HL-60 (cell line): ENCODE measurements around the gene MTHFD2L.

ENCODE experiments used
- CTCF ChIP-seq: IDR thresholded peaks from one replicate; pipeline ENCODE4 v1.5.1; 2011; ENCODE audit warnings: low read length, control low read depth, inconsistent platforms; ENCODE audit not compliant: insufficient read depth
- POLR2AphosphoS5 ChIP-seq: IDR thresholded peaks from 2 replicates; pipeline ENCODE4 v1.6.1; 2012; ENCODE audit warnings: low read depth
- REST ChIP-seq: IDR thresholded peaks from 2 replicates; pipeline ENCODE4 v1.6.1; 2012; ENCODE audit warnings: low read depth; ENCODE audit not compliant: insufficient replicate concordance
- SPI1 ChIP-seq: IDR thresholded peaks from 2 replicates; pipeline ENCODE4 v1.6.1; 2012; ENCODE audit warnings: low read depth, mild to moderate bottlenecking, borderline replicate concordance

GRCh38 chr4:74304095-74304625 is 146.2 kb downstream of the MTHFD2L start:
- TF ChIP-seq CTCF: no peak
- TF ChIP-seq POLR2AphosphoS5: no peak
- no peak for TF ChIP-seq REST
- TF ChIP-seq SPI1: no peak
